GM21367 (cell line): Measurements from ENCODE around the gene FAU.
"Not testable (repeated sequence)": the region's sequence is repeated elsewhere in the genome, so short reads cannot be mapped to it uniquely, and the experiment has no call there.

Experiments used
- ATAC-seq: cut with Tn5 transposase; IDR thresholded peaks from one replicate; pipeline ENCODE4 v1.9.1; 2021; ENCODE audit not compliant: unreplicated experiment

FAU gene

GRCh38 chr11:65121865-65122696 lies at the start of gene FAU, which contains the start of gene MRPL49:
TSS of gene FAU (minus strand) at chr11:65122134. CDS start at chr11:65121813, 321 bp downstream.
TSS of gene MRPL49 (plus strand) at chr11:65122321. CDS start at chr11:65122347, 26 bp downstream.
- peak; percentile 48 for ATAC-seq

GRCh38 chr11:65170058-65170534 lies 48.2 kb upstream of the FAU start, which contains the start of gene SPDYC:
TSS of gene SPDYC (plus strand) at chr11:65170233. CDS start at chr11:65171358, 1,125 bp downstream.
- no peak for ATAC-seq

GRCh38 chr11:65169164-65169641 lies 47.3 kb upstream of the FAU start:
- ATAC-seq: no peak

GRCh38 chr11:65167656-65168055 lies 45.7 kb upstream of the FAU start:
- no peak for ATAC-seq

GRCh38 chr11:65166893-65167292 lies 45.0 kb upstream of the FAU start:
- no peak for ATAC-seq

GRCh38 chr11:65165410-65166317 lies 43.7 kb upstream of the FAU start:
- ATAC-seq: no peak

- no peak for ATAC-seq
These were observed 41.8 kb upstream of the FAU start for GRCh38 chr11:65163684-65164083.

- ATAC-seq: no peak
These were observed 38.7 kb upstream of the FAU start for GRCh38 chr11:65160643-65161042.

- no peak for ATAC-seq
These were observed 37.1 kb upstream of the FAU start for GRCh38 chr11:65159012-65159411.

GRCh38 chr11:65157336-65157735 lies 35.4 kb upstream of the FAU start:
- no peak for ATAC-seq

- no peak for ATAC-seq
These were observed 35.0 kb upstream of the FAU start for GRCh38 chr11:65156926-65157325.

GRCh38 chr11:65156256-65156655 lies 34.3 kb upstream of the FAU start:
- no peak for ATAC-seq

- no peak for ATAC-seq
These were observed 30.2 kb upstream of the FAU start for GRCh38 chr11:65152122-65152521.

GRCh38 chr11:65151331-65151899 lies 29.5 kb upstream of the FAU start:
- no peak for ATAC-seq

GRCh38 chr11:65150509-65151299 lies 28.8 kb upstream of the FAU start:
- ATAC-seq: no peak

GRCh38 chr11:65150131-65150508 lies 28.2 kb upstream of the FAU start:
- ATAC-seq: not testable (repeated sequence)

GRCh38 chr11:65148657-65149056 lies 26.7 kb upstream of the FAU start:
- ATAC-seq: no peak

GRCh38 chr11:65147352-65148075 lies 25.6 kb upstream of the FAU start:
- ATAC-seq: no peak

- ATAC-seq: no peak
These were observed 20.1 kb upstream of the FAU start for GRCh38 chr11:65141896-65142494.
